IMR-90 (cell line): ENCODE measurements around the gene FXR2. TPM values are rescaled to one million over a fixed set of nuclear protein-coding genes. Genes with fewer than 3 reads are reported as not detected.

Experiments
- ATAC-seq: fragments of 200-7000 bp; cut with Tn5 transposase; 2 replicates; pipeline ENCODE4 v1.9.1; 2020; ENCODE audit warnings: low read depth, mild to moderate bottlenecking, moderate library complexity
- BruUV-seq: library from RNA; stranded (reverse); fragments of 400-500 nt; replicated peaks from 2 replicates; lab custom pipeline; 2021; lab: Mats Ljungman, UMichigan
- CTCF ChIA-PET: fragments of 300-600 bp; formaldehyde crosslinking; extraction: SDS; loops from one replicate; lab custom pipeline; 2021; ENCODE audit warnings: antibody characterized with exemption; lab: Yijun Ruan, JAX
- POLR2A ChIA-PET: fragments of 300-600 bp; sonication (Branson Sonifier 250); formaldehyde crosslinking; loops from one replicate; lab custom pipeline; 2022; ENCODE audit warnings: antibody characterized with exemption; ENCODE audit not compliant: unreplicated experiment; lab: Charles Lee
- DNase-seq: peaks from one replicate; pipeline ENCODE4 v3.0.0; 2013
- H2AFZ ChIP-seq: replicated peaks from 2 replicates; pipeline ENCODE3; 2013; ENCODE audit warnings: low read length, mild to moderate bottlenecking; ENCODE audit not compliant: poor library complexity
- H2AK5ac ChIP-seq: 2 replicates; pipeline ENCODE4 v1.6.1; 2013; ENCODE audit warnings: low read depth, low read length, inconsistent platforms
- H2AK9ac ChIP-seq: replicated peaks from 2 replicates; pipeline ENCODE3; 2013; ENCODE audit warnings: mild to moderate bottlenecking, low read depth, low read length, moderate library complexity; ENCODE audit not compliant: poor library complexity
- H2BK120ac ChIP-seq: 2 replicates; pipeline ENCODE4 v1.6.1; 2013; ENCODE audit warnings: low read depth, low read length, inconsistent platforms
- H2BK15ac ChIP-seq: 3 replicates; pipeline ENCODE4 v1.6.1; 2013; ENCODE audit warnings: low read depth, low read length, inconsistent platforms
- H2BK20ac ChIP-seq: 2 replicates; pipeline ENCODE4 v1.6.1; 2013; ENCODE audit warnings: low read depth, mild to moderate bottlenecking, inconsistent platforms, low read length, moderate library complexity
- H2BK5ac ChIP-seq: 2 replicates; pipeline ENCODE4 v1.6.1; 2013; ENCODE audit warnings: mild to moderate bottlenecking, low read depth, low read length, inconsistent platforms; ENCODE audit not compliant: poor library complexity, severe bottlenecking
- H3K14ac ChIP-seq: replicated peaks from 2 replicates; pipeline ENCODE4 v1.6.1; 2013; ENCODE audit warnings: low read depth, low read length, inconsistent platforms
- H3K18ac ChIP-seq: 2 replicates; pipeline ENCODE4 v1.6.1; 2013; ENCODE audit warnings: low read depth, low read length, control low read depth
- H3K23ac ChIP-seq: 2 replicates; pipeline ENCODE4 v1.6.1; 2013; ENCODE audit warnings: low read depth, low read length, inconsistent platforms
- H3K27ac ChIP-seq: 2 replicates; pipeline ENCODE4 v1.5.1; 2013; ENCODE audit warnings: mild to moderate bottlenecking, control low read depth, low read length; ENCODE audit not compliant: insufficient read depth
- H3K27me3 ChIP-seq: 2 replicates; pipeline ENCODE4 v1.6.1; 2013; ENCODE audit warnings: low read length; ENCODE audit not compliant: control insufficient read depth, insufficient read depth
- H3K36me3 ChIP-seq: 2 replicates; pipeline ENCODE4 v1.6.1; 2013; ENCODE audit warnings: low read length, mixed read lengths; ENCODE audit not compliant: control insufficient read depth, insufficient read depth
- H3K4ac ChIP-seq: 2 replicates; pipeline ENCODE4 v1.6.1; 2013; ENCODE audit warnings: low read depth, low read length, inconsistent platforms
- H3K4me1 ChIP-seq: 2 replicates; pipeline ENCODE4 v1.6.1; 2013; ENCODE audit warnings: low read length, mixed read lengths; ENCODE audit not compliant: control insufficient read depth, insufficient read depth
- H3K4me2 ChIP-seq: 2 replicates; pipeline ENCODE4 v1.6.1; 2013; ENCODE audit warnings: low read depth, mild to moderate bottlenecking, control low read depth, low read length, moderate library complexity
- H3K4me3 ChIP-seq: 2 replicates; pipeline ENCODE4 v1.5.1; 2013; ENCODE audit warnings: low read depth, mild to moderate bottlenecking, control low read depth, low read length, moderate library complexity; ENCODE audit not compliant: insufficient read depth
- H3K56ac ChIP-seq: 2 replicates; pipeline ENCODE4 v1.6.1; 2013; ENCODE audit warnings: low read length, inconsistent platforms; ENCODE audit not compliant: insufficient read depth; ENCODE audit errors: extremely low read depth
- H3K79me1 ChIP-seq, 2 experiments: 2 replicates each; pipeline ENCODE4 v1.6.1; 2013; ENCODE audit warnings: low read length in 2 of 2, inconsistent platforms in 1 of 2, low read depth in 1 of 2
- H3K9ac ChIP-seq: 2 replicates; pipeline ENCODE4 v1.6.1; 2013; ENCODE audit warnings: low read depth, low read length, control low read depth
- H3K9me1 ChIP-seq: 2 replicates; pipeline ENCODE4 v1.6.1; 2013; ENCODE audit warnings: low read length, inconsistent platforms; ENCODE audit not compliant: insufficient read depth
- H3K9me3 ChIP-seq: 2 replicates; pipeline ENCODE4 v1.6.1; 2013; ENCODE audit warnings: low read length; ENCODE audit not compliant: control insufficient read depth, insufficient read depth
- H4K20me1 ChIP-seq: 2 replicates; pipeline ENCODE4 v1.6.1; 2013; ENCODE audit warnings: low read length, inconsistent platforms; ENCODE audit not compliant: insufficient read depth
- H4K5ac ChIP-seq: 2 replicates; pipeline ENCODE4 v1.6.1; 2013; ENCODE audit warnings: mild to moderate bottlenecking, low read depth, low read length, control low read depth
- H4K8ac ChIP-seq, 2 experiments: 2 replicates each; pipeline ENCODE4 v1.6.1; 2013; ENCODE audit warnings: low read depth in 2 of 2, low read length in 2 of 2, control low read depth in 1 of 2, inconsistent platforms in 1 of 2
- H4K91ac ChIP-seq: 2 replicates; pipeline ENCODE4 v1.6.1; 2013; ENCODE audit warnings: low read depth, low read length, inconsistent platforms; ENCODE audit not compliant: insufficient read depth
- BHLHE40 ChIP-seq: fragments of 150-350 bp; IDR thresholded peaks from 2 replicates; pipeline ENCODE4 v1.6.1; 2016; ENCODE audit warnings: mild to moderate bottlenecking, low read depth, low read length
- CEBPB ChIP-seq: IDR thresholded peaks from 2 replicates; pipeline ENCODE4 v1.6.1; 2012; ENCODE audit warnings: low read depth, low read length, improper control_type of control experiment
- CHD1 ChIP-seq: IDR thresholded peaks from 2 replicates; pipeline ENCODE4 v1.6.1; 2012; ENCODE audit warnings: low read depth, low read length, improper control_type of control experiment
- FOS ChIP-seq: fragments of 150-350 bp; IDR thresholded peaks from 2 replicates; pipeline ENCODE4 v1.6.1; 2016; ENCODE audit warnings: low read depth, low read length
- MAFK ChIP-seq: IDR thresholded peaks from 2 replicates; pipeline ENCODE4 v1.6.1; 2012; ENCODE audit warnings: low read depth, low read length, improper control_type of control experiment
- MAZ ChIP-seq: IDR thresholded peaks from 2 replicates; pipeline ENCODE4 v1.6.1; 2012; ENCODE audit warnings: low read depth, mild to moderate bottlenecking, low read length, improper control_type of control experiment, moderate library complexity, borderline replicate concordance
- MXI1 ChIP-seq: IDR thresholded peaks from 2 replicates; pipeline ENCODE4 v1.6.1; 2012; ENCODE audit warnings: low read depth, mild to moderate bottlenecking, low read length, moderate library complexity, borderline replicate concordance
- NFE2L2 ChIP-seq: fragments of 150-350 bp; IDR thresholded peaks from 2 replicates; pipeline ENCODE4 v1.6.1; 2016; ENCODE audit warnings: low read depth, mild to moderate bottlenecking, low read length
- POLR2A ChIP-seq: IDR thresholded peaks from 2 replicates; pipeline ENCODE4 v1.6.1; 2012; ENCODE audit warnings: mild to moderate bottlenecking, low read depth, low read length
- RAD21 ChIP-seq: IDR thresholded peaks from 2 replicates; pipeline ENCODE4 v1.6.1; 2012; ENCODE audit warnings: low read length, improper control_type of control experiment
- RCOR1 ChIP-seq: IDR thresholded peaks from 2 replicates; pipeline ENCODE4 v1.6.1; 2012; ENCODE audit warnings: mild to moderate bottlenecking, low read length, improper control_type of control experiment; ENCODE audit not compliant: insufficient replicate concordance
- RFX5 ChIP-seq: IDR thresholded peaks from 2 replicates; pipeline ENCODE4 v1.8.0; 2012; ENCODE audit warnings: low read depth, mild to moderate bottlenecking, low read length, moderate library complexity
- SMC3 ChIP-seq: fragments of 150-350 bp; IDR thresholded peaks from 2 replicates; pipeline ENCODE4 v1.6.1; 2016; ENCODE audit warnings: low read depth, mild to moderate bottlenecking, antibody characterized with exemption, low read length, moderate library complexity
- WGBS, 2 experiments: methylation state at CpG; one replicate each; pipeline versions ENCODE4 v1.1.5 to v1.1.7; 2013; ENCODE audit warnings: missing lambda C conversion rate in 2 of 2; ENCODE audit not compliant: insufficient read length in 1 of 2; ENCODE audit errors: extremely low coverage in 2 of 2; 5-methylcytosine and 5-hydroxymethylcytosine counted together
- dilution Hi-C: fragments of 300-500 bp; cut with HindIII; formaldehyde crosslinking; loops from one replicate; pipeline ENCODE4 v1.14.3; 2018; ENCODE audit warnings: low sequenced_read_pairs; ENCODE audit not compliant: unreplicated experiment
- in situ Hi-C: fragments of 300-500 bp; cut with MboI; formaldehyde crosslinking; loops from 3 replicates; pipeline ENCODE4 v1.14.3; 2019; ENCODE audit warnings: low sequenced_read_pairs, inconsistent platforms, mixed read lengths
- intact Hi-C: fragments of 100-400 bp; cut with micrococcal nuclease; formaldehyde crosslinking; loops from 2 replicates; pipeline ENCODE4 v1.10.0; 2022
- polyA plus RNA-seq, 3 experiments: library from polyadenylated mRNA; depleted of rRNA; stranded (reverse); fragments of >200 nt; gene quantifications; 2 replicates each; pipeline ENCODE4 v1.2.3, GENCODE V29; 2012; ENCODE audit warnings: low replicate concordance in 1 of 3
- total RNA-seq: library from RNA; depleted of rRNA; stranded (reverse); fragments of >200 nt; gene quantifications from 2 replicates; pipeline ENCODE4 v1.2.3, GENCODE V29; 2012
- TF ChIP-seq, protein P1 (sequence below): fragments of 150-350 bp; IDR thresholded peaks from 2 replicates; pipeline ENCODE4 v1.6.1; 2017; ENCODE audit warnings: mild to moderate bottlenecking, antibody characterized with exemption, low read length, low read depth
- TF ChIP-seq, protein P2 (sequence below): conservative IDR thresholded peaks from 2 replicates; pipeline ENCODE4 v1.5.1; 2012; ENCODE audit warnings: mild to moderate bottlenecking, low read depth, low read length, improper control_type of control experiment
- TF ChIP-seq, protein P3 (sequence below): fragments of 150-350 bp; IDR thresholded peaks from 2 replicates; pipeline ENCODE4 v1.6.1; 2016; ENCODE audit warnings: low read depth, mild to moderate bottlenecking, low read length, moderate library complexity, borderline replicate concordance

Gene FXR2
- total and polyA plus RNA-seq, 2 of the 4 experiments (the other 2 are of a cell fraction) = 39.1 to 55.9 TPM

DNA sequence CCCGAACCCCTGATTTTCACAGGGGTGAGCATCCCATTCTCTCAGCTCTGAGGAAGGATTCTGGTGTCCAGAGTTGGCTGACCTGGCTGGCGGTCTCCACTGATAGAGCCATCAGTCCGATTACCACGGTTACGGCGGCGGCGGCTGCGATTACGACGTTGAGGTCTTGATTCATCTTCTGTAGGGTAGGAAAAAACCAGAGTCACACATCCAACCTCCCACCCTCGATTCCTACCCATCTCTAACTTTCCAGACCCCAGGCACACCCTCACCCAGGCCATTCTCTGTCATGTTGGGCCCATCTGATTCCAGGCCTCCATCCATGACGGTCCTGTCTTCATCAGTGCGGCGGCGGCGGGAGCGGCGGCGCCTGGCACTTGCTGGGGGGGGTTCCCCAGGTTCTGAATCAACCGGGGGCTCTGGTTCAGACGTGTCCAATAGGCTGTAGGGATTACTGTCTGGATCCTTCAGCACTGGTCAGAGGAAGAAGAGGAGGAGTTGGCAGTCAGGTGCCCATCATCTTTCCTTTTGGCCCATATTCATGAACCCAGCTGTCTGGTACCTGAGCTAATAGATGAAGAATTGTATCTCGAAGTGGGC lies 22.2 kb downstream of the FXR2 start:
- H3K9ac ChIP-seq = no peak overlapping the region
- no peak overlapping the region for H2BK15ac ChIP-seq
- no peak overlapping the region for H3K4me3 ChIP-seq
- peaks cover 13 to 41% of the 10 kb centered on the region in 2 experiments for H3K79me1 ChIP-seq
- H3K23ac ChIP-seq = no peak overlapping the region
- DNase-seq (no peak), ATAC-seq (no peak)
- no peak overlapping the region for H4K8ac ChIP-seq
- H3K4me1 ChIP-seq = peaks cover 22% of the 10 kb centered on the region
- no peak overlapping the region for H3K4me2 ChIP-seq
- H3K14ac ChIP-seq = no peak overlapping the region
- TF ChIP-seq, protein P1, sequence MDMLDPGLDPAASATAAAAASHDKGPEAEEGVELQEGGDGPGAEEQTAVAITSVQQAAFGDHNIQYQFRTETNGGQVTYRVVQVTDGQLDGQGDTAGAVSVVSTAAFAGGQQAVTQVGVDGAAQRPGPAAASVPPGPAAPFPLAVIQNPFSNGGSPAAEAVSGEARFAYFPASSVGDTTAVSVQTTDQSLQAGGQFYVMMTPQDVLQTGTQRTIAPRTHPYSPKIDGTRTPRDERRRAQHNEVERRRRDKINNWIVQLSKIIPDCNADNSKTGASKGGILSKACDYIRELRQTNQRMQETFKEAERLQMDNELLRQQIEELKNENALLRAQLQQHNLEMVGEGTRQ = no peak
- TF ChIP-seq MAFK (no peak), MXI1 (no peak), FOS (no peak), CEBPB (no peak), POLR2A (no peak), NFE2L2 (no peak), RAD21 (no peak), BHLHE40 (no peak), CHD1 (no peak), RFX5 (no peak), RCOR1 (no peak), MAZ (no peak), SMC3 (no peak)
- TF ChIP-seq, protein P2, sequence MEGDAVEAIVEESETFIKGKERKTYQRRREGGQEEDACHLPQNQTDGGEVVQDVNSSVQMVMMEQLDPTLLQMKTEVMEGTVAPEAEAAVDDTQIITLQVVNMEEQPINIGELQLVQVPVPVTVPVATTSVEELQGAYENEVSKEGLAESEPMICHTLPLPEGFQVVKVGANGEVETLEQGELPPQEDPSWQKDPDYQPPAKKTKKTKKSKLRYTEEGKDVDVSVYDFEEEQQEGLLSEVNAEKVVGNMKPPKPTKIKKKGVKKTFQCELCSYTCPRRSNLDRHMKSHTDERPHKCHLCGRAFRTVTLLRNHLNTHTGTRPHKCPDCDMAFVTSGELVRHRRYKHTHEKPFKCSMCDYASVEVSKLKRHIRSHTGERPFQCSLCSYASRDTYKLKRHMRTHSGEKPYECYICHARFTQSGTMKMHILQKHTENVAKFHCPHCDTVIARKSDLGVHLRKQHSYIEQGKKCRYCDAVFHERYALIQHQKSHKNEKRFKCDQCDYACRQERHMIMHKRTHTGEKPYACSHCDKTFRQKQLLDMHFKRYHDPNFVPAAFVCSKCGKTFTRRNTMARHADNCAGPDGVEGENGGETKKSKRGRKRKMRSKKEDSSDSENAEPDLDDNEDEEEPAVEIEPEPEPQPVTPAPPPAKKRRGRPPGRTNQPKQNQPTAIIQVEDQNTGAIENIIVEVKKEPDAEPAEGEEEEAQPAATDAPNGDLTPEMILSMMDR = no peak
- TF ChIP-seq, protein P3, sequence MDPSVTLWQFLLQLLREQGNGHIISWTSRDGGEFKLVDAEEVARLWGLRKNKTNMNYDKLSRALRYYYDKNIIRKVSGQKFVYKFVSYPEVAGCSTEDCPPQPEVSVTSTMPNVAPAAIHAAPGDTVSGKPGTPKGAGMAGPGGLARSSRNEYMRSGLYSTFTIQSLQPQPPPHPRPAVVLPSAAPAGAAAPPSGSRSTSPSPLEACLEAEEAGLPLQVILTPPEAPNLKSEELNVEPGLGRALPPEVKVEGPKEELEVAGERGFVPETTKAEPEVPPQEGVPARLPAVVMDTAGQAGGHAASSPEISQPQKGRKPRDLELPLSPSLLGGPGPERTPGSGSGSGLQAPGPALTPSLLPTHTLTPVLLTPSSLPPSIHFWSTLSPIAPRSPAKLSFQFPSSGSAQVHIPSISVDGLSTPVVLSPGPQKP = no peak
- BruUV-seq = no TSS peak
- H3K4ac ChIP-seq = no peak overlapping the region
- H2BK5ac ChIP-seq = no peak overlapping the region
- no peaks in the 10 kb centered on the region for H3K9me1 ChIP-seq
- H3K27ac ChIP-seq = no peak overlapping the region
- no peak overlapping the region for H2AK5ac ChIP-seq
- peaks cover 9% of the 10 kb centered on the region for H4K20me1 ChIP-seq
- no peak overlapping the region for H3K18ac ChIP-seq
- no peaks in the 10 kb centered on the region for H3K9me3 ChIP-seq
- H4K5ac ChIP-seq = no peak overlapping the region
- H4K91ac ChIP-seq = no peak overlapping the region
- no peaks in the 10 kb centered on the region for H3K27me3 ChIP-seq
- H3K36me3 ChIP-seq = peaks cover 61% of the 10 kb centered on the region
- dilution Hi-C loops (no loop called here), in situ Hi-C loops (no loop called here), intact Hi-C loops (no loop called here)
- no peak overlapping the region for H3K56ac ChIP-seq
- no peak overlapping the region for H2BK120ac ChIP-seq
- no peak overlapping the region for H2AFZ ChIP-seq
- no peak overlapping the region for H2AK9ac ChIP-seq
- no CpG with 5 or more reads among the region's 23 CpGs for WGBS, 2 experiments
- ChIA-PET CTCF (no interaction called here), POLR2A (no interaction called here)
- H2BK20ac ChIP-seq = no peak overlapping the region
